HG03342 (cell line): ENCODE measurements around the gene CROCC.

Source experiments
- ATAC-seq: cut with Tn5 transposase; IDR thresholded peaks from one replicate; pipeline ENCODE4 v1.9.1; 2021; ENCODE audit warnings: mild to moderate bottlenecking, moderate library complexity; ENCODE audit not compliant: unreplicated experiment

The CROCC gene

DNA sequence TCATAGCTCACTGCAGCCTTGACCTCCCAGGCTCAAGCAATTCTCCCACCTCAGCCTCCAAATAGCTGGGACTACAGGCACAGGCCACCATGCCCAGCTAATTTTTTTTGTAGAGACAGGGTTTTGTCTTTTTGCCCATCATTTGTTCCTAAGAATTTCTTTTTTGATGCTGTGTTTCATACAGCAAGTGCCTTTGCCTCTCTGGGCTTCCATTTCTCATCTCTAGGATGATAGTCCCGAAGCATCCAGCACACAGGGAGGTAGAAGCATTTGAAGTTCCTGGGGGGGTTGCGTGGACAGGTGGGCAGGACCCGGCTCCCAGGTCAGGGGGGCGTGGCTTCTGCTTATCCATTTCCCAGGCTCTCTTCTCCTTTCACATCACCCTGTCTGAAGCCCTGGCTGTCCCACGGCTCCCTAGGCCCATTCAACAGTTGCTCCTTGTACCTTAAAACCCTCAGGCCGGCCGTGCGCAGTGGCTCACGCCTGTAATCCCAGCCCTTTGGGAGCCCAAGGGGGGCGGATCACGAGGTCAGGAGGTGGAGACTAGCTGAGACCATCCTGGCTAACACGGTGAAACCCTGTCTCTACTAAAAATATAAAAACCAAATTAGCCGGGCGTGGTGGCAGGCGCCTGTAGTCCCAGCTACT is 86.6 kb downstream of the CROCC start:
- no peak for ATAC-seq

GRCh38 chr1:17009706-17010105 is 88.0 kb downstream of the CROCC start:
- no peak for ATAC-seq

GRCh38 chr1:17011092-17011438 is 89.3 kb downstream of the CROCC start:
- no peak for ATAC-seq

GRCh38 chr1:17011439-17012307 is 89.9 kb downstream of the CROCC start, which contains the start of gene ATP13A2:
TSS of gene ATP13A2 (minus strand) at chr1:17011928. CDS start at chr1:17011738, 190 bp downstream.
- peak; percentile 84 for ATAC-seq

DNA sequence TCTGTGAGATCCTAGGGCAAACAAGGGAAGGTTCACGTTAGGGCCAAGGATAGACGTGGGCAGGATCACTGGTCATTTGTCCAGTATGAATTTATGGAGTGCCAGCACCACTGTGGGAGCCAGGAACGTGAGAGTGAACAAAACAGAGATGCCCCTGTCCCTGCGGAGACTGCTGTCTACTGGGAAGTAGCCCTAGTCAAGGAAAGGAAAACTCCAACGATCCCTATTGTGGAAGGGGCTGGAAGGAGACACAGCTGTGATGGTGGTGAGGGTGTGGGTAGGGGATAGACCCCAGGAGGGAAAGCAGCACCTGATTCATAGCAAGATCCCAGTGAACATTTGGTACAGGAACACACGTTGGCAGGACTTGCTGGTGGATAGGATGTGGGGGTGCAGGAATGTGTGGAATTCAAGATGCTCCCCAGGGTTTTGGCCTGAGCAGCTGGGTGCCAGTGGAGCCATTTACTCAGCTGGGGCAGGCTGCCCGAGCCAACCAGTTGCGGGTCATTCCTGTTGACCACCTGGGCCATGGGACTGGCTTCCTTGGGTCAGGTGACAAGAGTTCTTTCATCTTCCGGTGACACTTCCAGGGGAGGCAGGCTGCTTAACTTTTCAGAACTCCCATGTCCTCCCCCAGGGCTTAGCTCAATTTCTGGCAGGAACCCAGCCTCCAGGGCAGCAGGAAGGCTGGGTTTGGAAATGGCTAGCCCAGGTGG is 91.2 kb downstream of the CROCC start:
- ATAC-seq, result no peak

DNA sequence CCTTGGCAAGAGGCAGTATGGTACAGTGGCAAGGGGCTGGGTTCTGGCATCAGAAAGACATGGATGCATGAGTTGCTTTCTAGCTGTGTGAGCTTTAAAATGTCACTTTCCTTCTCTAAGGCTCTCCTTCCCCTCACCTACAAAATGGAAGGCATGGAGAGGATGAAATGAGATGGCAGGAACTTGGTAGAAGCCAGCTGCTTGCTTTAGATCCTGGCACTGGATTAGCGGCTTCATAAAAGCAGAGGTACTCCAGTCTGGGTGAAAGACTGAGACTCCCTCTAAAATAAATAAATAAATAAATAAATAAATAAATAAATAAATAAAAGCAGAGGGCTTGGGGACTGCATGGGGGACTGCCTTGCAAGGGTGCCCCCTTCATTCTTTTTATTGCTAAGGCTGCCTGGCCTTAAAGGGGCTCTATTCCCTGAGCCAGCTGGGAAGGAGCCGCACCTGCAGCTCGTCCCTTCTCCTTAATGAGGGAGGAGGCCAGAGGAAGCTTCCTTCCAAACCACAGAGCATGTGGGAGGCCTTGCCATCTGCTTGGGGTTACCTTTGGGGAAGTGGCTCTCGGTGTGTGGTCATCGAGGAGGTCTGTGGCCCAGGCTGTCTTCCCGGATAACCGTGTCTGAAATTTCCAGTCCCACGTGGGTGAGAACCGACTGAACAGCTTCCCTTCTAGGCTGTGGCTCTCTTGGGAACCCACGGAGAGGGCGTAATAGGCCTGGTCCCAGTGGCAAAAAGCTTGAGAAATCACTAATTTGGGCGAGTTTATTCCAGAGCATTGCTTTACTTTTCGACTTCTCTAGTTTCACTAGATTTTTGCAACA is 92.0 kb downstream of the CROCC start:
- ATAC-seq, result no peak

GRCh38 chr1:17014671-17015567 is 93.2 kb downstream of the CROCC start:
- ATAC-seq, result no peak

GRCh38 chr1:17016317-17016661 is 94.6 kb downstream of the CROCC start:
- ATAC-seq, result no peak

- no peak for ATAC-seq
These were observed 95.7 kb downstream of the CROCC start for GRCh38 chr1:17017435-17017834.

DNA sequence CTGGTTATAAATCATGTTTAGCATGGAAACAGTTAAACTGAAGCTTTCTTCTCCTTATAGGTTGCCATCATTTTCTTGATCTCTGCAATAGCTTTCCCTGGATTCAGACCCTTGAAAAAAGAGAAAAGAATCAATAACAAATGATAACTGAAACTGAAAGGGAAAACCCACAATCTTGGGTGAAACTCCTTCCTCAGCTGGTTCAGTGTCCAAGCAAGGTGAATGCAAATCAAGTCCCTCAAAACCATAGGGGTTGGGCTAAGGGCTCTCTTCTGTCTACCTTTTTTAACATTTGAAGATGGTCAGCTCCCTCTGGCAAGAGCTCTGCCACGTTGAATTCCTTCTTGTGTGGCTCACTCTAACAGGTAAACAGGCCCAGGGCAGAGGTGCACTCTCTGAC is 97.1 kb downstream of the CROCC start:
- no peak for ATAC-seq

- ATAC-seq, result no peak
These were observed 98.8 kb downstream of the CROCC start for GRCh38 chr1:17020502-17020901.

- no peak for ATAC-seq
These were observed 100.2 kb downstream of the CROCC start for GRCh38 chr1:17021896-17022295.
